HepG2 (cell line): ENCODE measurements around the gene KCTD16. TPM values are rescaled to one million over a fixed set of nuclear protein-coding genes. Genes with fewer than 3 reads are reported as not detected.
A peak's percentile ranks its signal among the peaks of the same experiment; 100 is the strongest.

Experiments used
- FOXP4 ChIP-seq: sonication (generic); formaldehyde crosslinking; IDR thresholded peaks from 2 replicates; pipeline ENCODE4 v1.4.0; 2020; ENCODE audit warnings: missing genetic modification reagents
- GLMP ChIP-seq: sonication (generic); formaldehyde crosslinking; IDR thresholded peaks from 2 replicates; pipeline ENCODE4 v1.9.0; 2021; ENCODE audit warnings: missing genetic modification reagents, mild to moderate bottlenecking, borderline replicate concordance
- KDM4B ChIP-seq: sonication (generic); formaldehyde crosslinking; IDR thresholded peaks from 2 replicates; pipeline ENCODE4 v1.4.0; 2020; ENCODE audit warnings: missing genetic modification reagents
- KLF9 ChIP-seq: IDR thresholded peaks from 2 replicates; pipeline ENCODE4 v1.6.1; 2016; ENCODE audit warnings: low read depth
- MNT ChIP-seq: fragments of 450-650 bp; IDR thresholded peaks from 2 replicates; pipeline ENCODE4 v1.6.1; 2016
- MXI1 ChIP-seq: IDR thresholded peaks from 3 replicates; pipeline ENCODE4 v1.6.1; 2012; ENCODE audit warnings: low read depth, low read length, inconsistent platforms, borderline replicate concordance
- NFYC ChIP-seq: IDR thresholded peaks from 2 replicates; pipeline ENCODE4 v1.6.1; 2016; ENCODE audit warnings: missing genetic modification reagents, missing compliant biosample characterization
- PRMT3 ChIP-seq: sonication (generic); formaldehyde crosslinking; IDR thresholded peaks from 2 replicates; pipeline ENCODE4 v1.8.1; 2022; ENCODE audit warnings: low read depth, mild to moderate bottlenecking, moderate library complexity, missing genetic modification reagents, borderline replicate concordance
- RFX3 ChIP-seq: IDR thresholded peaks from 2 replicates; pipeline ENCODE4 v1.6.1; 2016; ENCODE audit warnings: missing biosample characterization, missing genetic modification reagents
- ZC3H4 ChIP-seq: sonication (generic); formaldehyde crosslinking; IDR thresholded peaks from 2 replicates; pipeline ENCODE4 v1.4.0; 2020; ENCODE audit warnings: missing genetic modification reagents, borderline replicate concordance
- ZNF160 ChIP-seq: sonication (generic); formaldehyde crosslinking; IDR thresholded peaks from 2 replicates; pipeline ENCODE4 v1.8.0; 2022; ENCODE audit warnings: mild to moderate bottlenecking, inconsistent platforms, missing genetic modification reagents
- ZNF30 ChIP-seq: sonication (generic); formaldehyde crosslinking; IDR thresholded peaks from 2 replicates; pipeline ENCODE4 v1.5.0; 2020; ENCODE audit warnings: mild to moderate bottlenecking, missing genetic modification reagents
- ZNF615 ChIP-seq: sonication (generic); formaldehyde crosslinking; IDR thresholded peaks from 2 replicates; pipeline ENCODE4 v1.5.0; 2020; ENCODE audit warnings: mild to moderate bottlenecking, missing genetic modification reagents, borderline replicate concordance
- ZNF672 ChIP-seq: sonication (generic); formaldehyde crosslinking; IDR thresholded peaks from 2 replicates; pipeline ENCODE4 v1.8.1; 2022; ENCODE audit warnings: missing genetic modification reagents
- ZNF766 ChIP-seq: sonication (generic); formaldehyde crosslinking; IDR thresholded peaks from 2 replicates; pipeline ENCODE4 v1.5.0; 2020; ENCODE audit warnings: missing genetic modification reagents, borderline replicate concordance
- ZNF891 ChIP-seq: sonication (generic); formaldehyde crosslinking; IDR thresholded peaks from 2 replicates; pipeline ENCODE4 v1.5.0; 2020; ENCODE audit warnings: mild to moderate bottlenecking, missing genetic modification reagents
- polyA plus RNA-seq, 8 experiments: library from polyadenylated mRNA; depleted of rRNA in 3 of 8; stranded (reverse) in 7 of 8; unstranded in 1 of 8; fragments of >200 nt; fragmentation: Illumina TruSeq in 4 of 8; extraction: Trizol in 4 of 8; gene quantifications; 2 replicates each; pipeline versions ENCODE4 v1.2.1 to v1.2.3, GENCODE V29; 2011 to 2016; ENCODE audit warnings: low read depth in 4 of 8, missing spikeins in 1 of 8, mixed read lengths in 1 of 8; ENCODE audit not compliant: insufficient read depth in 1 of 8
- total RNA-seq, 5 experiments: library from RNA; depleted of rRNA; stranded (reverse); fragments of >200 nt; fragmentation: Illumina TruSeq; extraction: Trizol; gene quantifications; 2 replicates each; pipeline ENCODE4 v1.2.3, GENCODE V29; 2016; ENCODE audit warnings: low read depth in 1 of 5
- TF ChIP-seq, protein P1 (sequence below): IDR thresholded peaks from 2 replicates; pipeline ENCODE4 v1.6.1; 2018; ENCODE audit warnings: missing genetic modification reagents, mild to moderate bottlenecking, missing compliant biosample characterization
- TF ChIP-seq, protein P2 (sequence below), 2 experiments: sonication (generic) in 1 of 2; formaldehyde crosslinking in 1 of 2; IDR thresholded peaks; 2 replicates each; pipeline versions ENCODE4 v1.4.0 to v1.6.1; 2016 to 2020; ENCODE audit warnings: borderline replicate concordance in 1 of 2, low read depth in 1 of 2, mild to moderate bottlenecking in 1 of 2, missing genetic modification reagents in 1 of 2

The KCTD16 gene
- total and polyA plus RNA-seq, 2 of the 13 experiments (the other 11 are each of a cell fraction or from before 2014, with no cell fraction given) = 0.02 to 0.09 TPM

- TF ChIP-seq RFX3 (CRISPR knock-in tag) (no peak), FOXP4 (CRISPR knock-in tag) (peak; percentile 25; the same call in 1 of the 2 replicates), NFYC (CRISPR knock-in tag) (peak; percentile 43; the same call in 1 of the 2 replicates), MXI1 (peak; percentile 39; the same call in 1 of the 3 replicates), ZC3H4 (no peak), ZNF160 (CRISPR knock-in tag) (peak; percentile 45; the same call in 1 of the 2 replicates), ZNF30 (CRISPR knock-in tag) (no peak), ZNF891 (peak; percentile 85; the same call in 1 of the 2 replicates), PRMT3 (CRISPR knock-in tag) (no peak), KDM4B (CRISPR knock-in tag) (0 out of 2 replicates have a peak, but pooled peaks have one; percentile 53), GLMP (no peak), KLF9 (CRISPR knock-in tag) (0 out of 2 replicates have a peak, but pooled peaks have one; percentile 42), ZNF615 (CRISPR knock-in tag) (no peak), ZNF672 (CRISPR knock-in tag) (no peak), MNT (peak; percentile 13; the same call in 1 of the 2 replicates), ZNF766 (no peak)
- TF ChIP-seq, protein P1, sequence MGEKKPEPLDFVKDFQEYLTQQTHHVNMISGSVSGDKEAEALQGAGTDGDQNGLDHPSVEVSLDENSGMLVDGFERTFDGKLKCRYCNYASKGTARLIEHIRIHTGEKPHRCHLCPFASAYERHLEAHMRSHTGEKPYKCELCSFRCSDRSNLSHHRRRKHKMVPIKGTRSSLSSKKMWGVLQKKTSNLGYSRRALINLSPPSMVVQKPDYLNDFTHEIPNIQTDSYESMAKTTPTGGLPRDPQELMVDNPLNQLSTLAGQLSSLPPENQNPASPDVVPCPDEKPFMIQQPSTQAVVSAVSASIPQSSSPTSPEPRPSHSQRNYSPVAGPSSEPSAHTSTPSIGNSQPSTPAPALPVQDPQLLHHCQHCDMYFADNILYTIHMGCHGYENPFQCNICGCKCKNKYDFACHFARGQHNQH (CRISPR knock-in tag) = 0 out of 2 replicates have a peak, but pooled peaks have one; percentile 34
- TF ChIP-seq, protein P2, sequence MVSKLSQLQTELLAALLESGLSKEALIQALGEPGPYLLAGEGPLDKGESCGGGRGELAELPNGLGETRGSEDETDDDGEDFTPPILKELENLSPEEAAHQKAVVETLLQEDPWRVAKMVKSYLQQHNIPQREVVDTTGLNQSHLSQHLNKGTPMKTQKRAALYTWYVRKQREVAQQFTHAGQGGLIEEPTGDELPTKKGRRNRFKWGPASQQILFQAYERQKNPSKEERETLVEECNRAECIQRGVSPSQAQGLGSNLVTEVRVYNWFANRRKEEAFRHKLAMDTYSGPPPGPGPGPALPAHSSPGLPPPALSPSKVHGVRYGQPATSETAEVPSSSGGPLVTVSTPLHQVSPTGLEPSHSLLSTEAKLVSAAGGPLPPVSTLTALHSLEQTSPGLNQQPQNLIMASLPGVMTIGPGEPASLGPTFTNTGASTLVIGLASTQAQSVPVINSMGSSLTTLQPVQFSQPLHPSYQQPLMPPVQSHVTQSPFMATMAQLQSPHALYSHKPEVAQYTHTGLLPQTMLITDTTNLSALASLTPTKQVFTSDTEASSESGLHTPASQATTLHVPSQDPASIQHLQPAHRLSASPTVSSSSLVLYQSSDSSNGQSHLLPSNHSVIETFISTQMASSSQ (IDR thresholded peaks at IDR 0.05; ENCODE audit: low read depth) = no peak
- TF ChIP-seq, protein P2 (CRISPR knock-in tag; IDR thresholded peaks at IDR 0.05; ENCODE audit: borderline replicate concordance) = no peak; the same call in 1 of the 2 replicates
These were observed at the start of gene KCTD16, which contains the start of gene YIPF5 (continued) for GRCh38 chr5:144170276-144171024.
